PC-3 (cell line): ENCODE measurements around the gene ACTR3C. TPM values are rescaled to one million over a fixed set of nuclear protein-coding genes. Genes with fewer than 3 reads are reported as not detected.

Experiments used
- ATAC-seq: fragments of 200-7000 bp; cut with Tn5 transposase; 2 replicates; pipeline ENCODE4 v1.9.1; 2020; ENCODE audit warnings: mild to moderate bottlenecking, moderate library complexity
- BruUV-seq: library from RNA; stranded (reverse); fragments of 400-500 nt; replicated peaks from 2 replicates; lab custom pipeline; 2021; lab: Mats Ljungman, UMichigan
- CTCF ChIA-PET: fragments of 300-600 bp; sonication (Branson Sonifier 250); formaldehyde crosslinking; loops from one replicate; lab custom pipeline; 2022; ENCODE audit warnings: antibody characterized with exemption; lab: Charles Lee
- POLR2A ChIA-PET: fragments of 300-600 bp; sonication (Branson Sonifier 250); formaldehyde crosslinking; loops from one replicate; lab custom pipeline; 2022; ENCODE audit warnings: antibody characterized with exemption; ENCODE audit not compliant: unreplicated experiment; lab: Charles Lee
- DNase-seq: peaks from one replicate; pipeline ENCODE4 v3.0.0-alpha.2; 2015
- H2AFZ ChIP-seq: fragments of 300-600 bp; sonication (generic); 2 replicates; pipeline ENCODE4 v1.6.0; 2016; ENCODE audit warnings: antibody characterized with exemption, low read length
- H3F3A ChIP-seq: fragments of 300-600 bp; sonication (generic); one replicate; pipeline ENCODE4 v1.6.0; 2017; ENCODE audit warnings: antibody characterized with exemption, low read length, control low read depth, mild to moderate bottlenecking; ENCODE audit not compliant: unreplicated experiment
- H3K27ac ChIP-seq: fragments of 300-600 bp; sonication (generic); 2 replicates; pipeline ENCODE4 v1.5.1; 2016; ENCODE audit warnings: mild to moderate bottlenecking, low read length
- H3K27me3 ChIP-seq: fragments of 300-600 bp; sonication (generic); 2 replicates; pipeline ENCODE4 v1.6.1; 2016; ENCODE audit warnings: low read length, mixed read lengths
- H3K36me3 ChIP-seq: fragments of 300-600 bp; sonication (generic); 2 replicates; pipeline ENCODE4 v1.6.1; 2016; ENCODE audit warnings: low read depth, mixed run types, low read length, mixed read lengths
- H3K4me1 ChIP-seq: fragments of 300-600 bp; sonication (generic); 2 replicates; pipeline ENCODE4 v1.5.1; 2016; ENCODE audit warnings: low read length; ENCODE audit not compliant: insufficient read depth
- H3K4me2 ChIP-seq: fragments of 300-600 bp; sonication (generic); 2 replicates; pipeline ENCODE4 v1.6.0; 2016; ENCODE audit warnings: low read length
- H3K4me3 ChIP-seq: fragments of 300-600 bp; sonication (generic); 2 replicates; pipeline ENCODE4 v1.5.1; 2016; ENCODE audit warnings: mild to moderate bottlenecking, low read length, mixed read lengths
- H3K79me2 ChIP-seq: fragments of 300-600 bp; sonication (generic); 2 replicates; pipeline ENCODE4 v1.6.1; 2017; ENCODE audit warnings: low read length, mixed read lengths
- H3K9ac ChIP-seq: fragments of 300-600 bp; sonication (generic); 2 replicates; pipeline ENCODE4 v1.6.0; 2016; ENCODE audit warnings: mild to moderate bottlenecking, low read length
- H3K9me2 ChIP-seq: fragments of 300-600 bp; sonication (generic); replicated peaks from 2 replicates; pipeline ENCODE4 v1.6.1; 2016; ENCODE audit warnings: mixed run types, low read length, mixed read lengths
- H3K9me3 ChIP-seq: fragments of 300-600 bp; sonication (generic); 2 replicates; pipeline ENCODE4 v1.6.1; 2016; ENCODE audit warnings: low read length, mixed read lengths
- H4K20me1 ChIP-seq: fragments of 300-600 bp; sonication (generic); 2 replicates; pipeline ENCODE4 v1.6.1; 2016; ENCODE audit warnings: low read length, mixed read lengths
- EZH2 ChIP-seq: fragments of 300-600 bp; sonication (generic); IDR thresholded peaks from one replicate; pipeline ENCODE4 v1.6.1; 2017; ENCODE audit warnings: antibody characterized with exemption, mild to moderate bottlenecking, low read length; ENCODE audit not compliant: unreplicated experiment
- EZH2phosphoT487 ChIP-seq: fragments of 300-600 bp; sonication (generic); IDR thresholded peaks from 2 replicates; pipeline ENCODE4 v1.6.1; 2018; ENCODE audit warnings: mild to moderate bottlenecking, antibody characterized with exemption, low read length, borderline replicate concordance
- intact Hi-C: fragments of 100-400 bp; cut with micrococcal nuclease; formaldehyde crosslinking; loops from 2 replicates; pipeline ENCODE4 v1.9.0; 2023
- total RNA-seq: library from RNA; depleted of rRNA; stranded (reverse); fragments of >200 nt; gene quantifications from 2 replicates; pipeline ENCODE4 v1.2.3, GENCODE V29; 2014
- TF ChIP-seq, protein P1 (sequence below): fragments of 300-600 bp; sonication (generic); conservative IDR thresholded peaks from 2 replicates; pipeline ENCODE4 v1.5.1; 2017; ENCODE audit warnings: antibody characterized with exemption, low read depth, mild to moderate bottlenecking, low read length

The ACTR3C gene
- total RNA-seq, 1 experiment from 2014 or later, result 10.8 TPM

DNA sequence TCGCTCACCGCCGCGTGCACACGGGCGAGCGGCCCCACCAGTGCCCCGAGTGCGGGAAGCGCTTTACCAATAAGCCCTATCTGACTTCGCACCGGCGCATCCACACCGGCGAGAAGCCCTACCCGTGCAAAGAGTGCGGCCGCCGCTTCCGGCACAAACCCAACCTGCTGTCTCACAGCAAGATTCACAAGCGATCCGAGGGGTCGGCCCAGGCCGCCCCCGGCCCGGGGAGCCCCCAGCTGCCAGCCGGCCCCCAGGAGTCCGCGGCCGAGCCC lies 48.6 kb upstream of the ACTR3C start:
- ChIA-PET POLR2A (no interaction called here), CTCF (no interaction called here)
- Histone ChIP-seq H2AFZ (no peak overlapping the region), H3K9ac (no peak overlapping the region), H3K4me3 (no peak overlapping the region), H3K9me3 (no peaks in the 10 kb centered on the region), H3K79me2 (peaks cover 52% of the 10 kb centered on the region), H3K9me2 (no peaks in the 10 kb centered on the region), H3K4me1 (peaks cover 25% of the 10 kb centered on the region), H3K36me3 (no peaks in the 10 kb centered on the region), H3K4me2 (no peak overlapping the region), H3K27ac (no peak overlapping the region), H3F3A (no peaks in the 10 kb centered on the region), H3K27me3 (no peaks in the 10 kb centered on the region), H4K20me1 (0 out of 2 replicates have a peak, but pooled peaks cover 11% of the 10 kb centered on the region)
- ATAC-seq (no peak), DNase-seq (no peak)
- no peak for TF ChIP-seq EZH2
- TF ChIP-seq, protein P1, sequence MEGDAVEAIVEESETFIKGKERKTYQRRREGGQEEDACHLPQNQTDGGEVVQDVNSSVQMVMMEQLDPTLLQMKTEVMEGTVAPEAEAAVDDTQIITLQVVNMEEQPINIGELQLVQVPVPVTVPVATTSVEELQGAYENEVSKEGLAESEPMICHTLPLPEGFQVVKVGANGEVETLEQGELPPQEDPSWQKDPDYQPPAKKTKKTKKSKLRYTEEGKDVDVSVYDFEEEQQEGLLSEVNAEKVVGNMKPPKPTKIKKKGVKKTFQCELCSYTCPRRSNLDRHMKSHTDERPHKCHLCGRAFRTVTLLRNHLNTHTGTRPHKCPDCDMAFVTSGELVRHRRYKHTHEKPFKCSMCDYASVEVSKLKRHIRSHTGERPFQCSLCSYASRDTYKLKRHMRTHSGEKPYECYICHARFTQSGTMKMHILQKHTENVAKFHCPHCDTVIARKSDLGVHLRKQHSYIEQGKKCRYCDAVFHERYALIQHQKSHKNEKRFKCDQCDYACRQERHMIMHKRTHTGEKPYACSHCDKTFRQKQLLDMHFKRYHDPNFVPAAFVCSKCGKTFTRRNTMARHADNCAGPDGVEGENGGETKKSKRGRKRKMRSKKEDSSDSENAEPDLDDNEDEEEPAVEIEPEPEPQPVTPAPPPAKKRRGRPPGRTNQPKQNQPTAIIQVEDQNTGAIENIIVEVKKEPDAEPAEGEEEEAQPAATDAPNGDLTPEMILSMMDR, result no peak
- no peak for TF ChIP-seq EZH2phosphoT487
- intact Hi-C loops, result no loop called here
- BruUV-seq, result no TSS peak

DNA sequence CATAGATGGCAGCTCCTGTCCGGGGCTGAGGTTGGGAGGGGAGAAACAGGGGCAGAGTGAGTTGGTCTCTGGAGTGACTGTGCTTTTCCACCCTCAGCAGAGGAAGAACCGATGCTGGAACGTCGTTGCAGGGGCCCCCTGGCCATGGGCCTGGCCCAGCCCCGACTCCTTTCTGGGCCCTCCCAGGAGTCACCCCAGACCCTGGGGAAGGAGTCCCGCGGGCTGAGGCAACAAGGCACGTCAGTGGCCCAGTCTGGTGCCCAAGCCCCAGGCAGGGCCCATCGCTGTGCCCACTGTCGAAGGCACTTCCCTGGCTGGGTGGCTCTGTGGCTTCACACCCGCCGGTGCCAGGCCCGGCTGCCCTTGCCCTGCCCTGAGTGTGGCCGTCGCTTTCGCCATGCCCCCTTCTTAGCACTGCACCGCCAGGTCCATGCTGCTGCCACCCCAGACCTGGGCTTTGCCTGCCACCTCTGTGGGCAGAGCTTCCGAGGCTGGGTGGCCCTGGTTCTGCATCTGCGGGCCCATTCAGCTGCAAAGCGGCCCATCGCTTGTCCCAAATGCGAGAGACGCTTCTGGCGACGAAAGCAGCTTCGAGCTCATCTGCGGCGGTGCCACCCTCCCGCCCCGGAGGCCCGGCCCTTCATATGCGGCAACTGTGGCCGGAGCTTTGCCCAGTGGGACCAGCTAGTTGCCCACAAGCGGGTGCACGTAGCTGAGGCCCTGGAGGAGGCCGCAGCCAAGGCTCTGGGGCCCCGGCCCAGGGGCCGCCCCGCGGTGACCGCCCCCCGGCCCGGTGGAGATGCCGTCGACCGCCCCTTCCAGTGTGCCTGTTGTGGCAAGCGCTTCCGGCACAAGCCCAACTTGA lies 48.0 kb upstream of the ACTR3C start:
- POLR2A ChIA-PET, result no interaction called here
- no peak overlapping the region for H3K27ac ChIP-seq
- H3K36me3 ChIP-seq, result no peaks in the 10 kb centered on the region
- no TSS peak for BruUV-seq
- intact Hi-C loops, result no loop called here
- peaks cover 52% of the 10 kb centered on the region for H3K79me2 ChIP-seq
- no peaks in the 10 kb centered on the region for H3K27me3 ChIP-seq
- H4K20me1 ChIP-seq, result 0 out of 2 replicates have a peak, but pooled peaks cover 11% of the 10 kb centered on the region
- DNase-seq (no peak), ATAC-seq (no peak)
- CTCF ChIA-PET, result no interaction called here
- no peak overlapping the region; the same call in 1 of the 2 replicates for H3K4me2 ChIP-seq
- H3K4me3 ChIP-seq, result no peak overlapping the region
- H3F3A ChIP-seq, result no peaks in the 10 kb centered on the region
- TF ChIP-seq EZH2phosphoT487 (no peak), EZH2 (no peak)
- TF ChIP-seq, protein P1, result no peak
- H2AFZ ChIP-seq, result no peak overlapping the region
- no peaks in the 10 kb centered on the region for H3K9me3 ChIP-seq
- no peak overlapping the region for H3K9ac ChIP-seq
- H3K4me1 ChIP-seq, result peaks cover 25% of the 10 kb centered on the region
- H3K9me2 ChIP-seq, result no peaks in the 10 kb centered on the region

DNA sequence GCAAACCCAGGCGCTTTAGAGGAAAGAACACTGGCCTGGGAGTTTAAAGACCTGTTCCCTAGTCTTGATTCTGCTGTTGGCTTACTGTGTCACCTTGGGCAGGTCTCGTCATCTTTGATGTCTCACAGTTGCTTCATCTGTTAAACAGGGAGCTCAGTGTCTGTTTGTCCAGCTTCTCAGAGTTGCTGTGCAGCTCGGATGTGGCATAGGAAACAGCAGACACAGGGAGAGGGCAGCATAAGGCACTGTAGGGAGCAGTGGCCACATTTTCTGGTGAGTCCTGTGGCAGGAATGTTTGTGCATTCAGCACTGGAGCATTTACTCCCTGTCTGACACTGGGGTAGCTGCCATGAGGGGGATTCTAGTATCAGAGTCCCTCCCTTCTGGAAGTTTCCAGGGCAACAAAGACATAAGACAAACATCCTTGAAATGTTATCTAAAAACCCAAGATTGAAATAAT lies 47.3 kb upstream of the ACTR3C start:
- Histone ChIP-seq H3K9ac (0 out of 2 replicates have a peak overlapping the region, but pooled peaks have one; percentile 92), H3K4me2 (peak overlapping the region; percentile 94)
- BruUV-seq, result no TSS peak

More for the DNA sequence above, 47.3 kb upstream of the ACTR3C start:
- H3K27ac ChIP-seq, result 0 out of 2 replicates have a peak overlapping the region, but pooled peaks have one; percentile 7
- ATAC-seq (no peak), DNase-seq (peak; percentile 19)
- intact Hi-C loops, result no loop called here
- no peaks in the 10 kb centered on the region for H3F3A ChIP-seq
- CTCF ChIA-PET, result no interaction called here
- TF ChIP-seq, protein P1, result no peak
- no peak for TF ChIP-seq EZH2phosphoT487
- no peak for TF ChIP-seq EZH2
- peaks cover 52% of the 10 kb centered on the region for H3K79me2 ChIP-seq
- H3K27me3 ChIP-seq, result no peaks in the 10 kb centered on the region
- no peaks in the 10 kb centered on the region for H3K36me3 ChIP-seq
- no peaks in the 10 kb centered on the region for H3K9me2 ChIP-seq
- H2AFZ ChIP-seq, result no peak overlapping the region
- peak overlapping the region; percentile 87; the same call in 1 of the 2 replicates for H3K4me3 ChIP-seq
- POLR2A ChIA-PET, result no interaction called here
- H4K20me1 ChIP-seq, result 0 out of 2 replicates have a peak, but pooled peaks cover 11% of the 10 kb centered on the region
- no peaks in the 10 kb centered on the region for H3K9me3 ChIP-seq
- peaks cover 25% of the 10 kb centered on the region for H3K4me1 ChIP-seq
